Thyroid gland (tissue), 4 donors: ENCODE data around the gene NEDD9.

ENCODE experiments used
- POLR2A ChIP-seq, 2 donors: fragments of 450-650 bp; IDR thresholded peaks; one replicate each; pipeline ENCODE4 v1.6.1; 2017; ENCODE audit warnings: antibody characterized with exemption in 2 of 2, mild to moderate bottlenecking in 2 of 2, moderate library complexity in 1 of 2
- TF ChIP-seq, protein P1 (sequence below), 6 experiments: fragments of 200-600 bp in 3 of 6; fragments of 450-650 bp in 3 of 6; sonication (generic) in 3 of 6; IDR thresholded peaks; one replicate each; pipeline ENCODE4 v1.5.1; 2016 to 2019; ENCODE audit warnings: antibody characterized with exemption in 6 of 6, mild to moderate bottlenecking in 2 of 6, inconsistent platforms in 1 of 6, moderate library complexity in 1 of 6

DNA sequence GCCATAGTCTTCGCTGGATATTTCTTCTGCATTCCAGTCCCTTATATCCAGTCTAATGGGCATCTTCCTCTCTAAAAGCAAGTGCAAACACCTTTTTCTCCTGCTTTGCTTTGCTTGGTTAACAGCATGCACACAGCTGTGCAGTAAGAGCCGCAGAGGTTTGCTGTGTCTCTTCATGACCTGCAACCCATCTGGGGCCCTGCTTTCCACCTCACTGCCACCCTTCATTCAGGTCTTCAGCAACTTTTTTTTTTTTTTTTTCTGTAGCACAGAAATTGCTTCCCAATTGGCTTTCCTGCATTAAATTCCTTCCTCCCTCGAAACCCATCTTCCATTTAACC is 14.4 kb downstream of the NEDD9 start:
- no peak for TF ChIP-seq POLR2A (IDR thresholded peaks at IDR 0.05)
- TF ChIP-seq, protein P1, sequence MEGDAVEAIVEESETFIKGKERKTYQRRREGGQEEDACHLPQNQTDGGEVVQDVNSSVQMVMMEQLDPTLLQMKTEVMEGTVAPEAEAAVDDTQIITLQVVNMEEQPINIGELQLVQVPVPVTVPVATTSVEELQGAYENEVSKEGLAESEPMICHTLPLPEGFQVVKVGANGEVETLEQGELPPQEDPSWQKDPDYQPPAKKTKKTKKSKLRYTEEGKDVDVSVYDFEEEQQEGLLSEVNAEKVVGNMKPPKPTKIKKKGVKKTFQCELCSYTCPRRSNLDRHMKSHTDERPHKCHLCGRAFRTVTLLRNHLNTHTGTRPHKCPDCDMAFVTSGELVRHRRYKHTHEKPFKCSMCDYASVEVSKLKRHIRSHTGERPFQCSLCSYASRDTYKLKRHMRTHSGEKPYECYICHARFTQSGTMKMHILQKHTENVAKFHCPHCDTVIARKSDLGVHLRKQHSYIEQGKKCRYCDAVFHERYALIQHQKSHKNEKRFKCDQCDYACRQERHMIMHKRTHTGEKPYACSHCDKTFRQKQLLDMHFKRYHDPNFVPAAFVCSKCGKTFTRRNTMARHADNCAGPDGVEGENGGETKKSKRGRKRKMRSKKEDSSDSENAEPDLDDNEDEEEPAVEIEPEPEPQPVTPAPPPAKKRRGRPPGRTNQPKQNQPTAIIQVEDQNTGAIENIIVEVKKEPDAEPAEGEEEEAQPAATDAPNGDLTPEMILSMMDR (IDR thresholded peaks at IDR 0.05) = no peak
